ELF-1 (cell line): Measurements from ENCODE around the gene SH3RF2.
A peak's percentile ranks its signal among the peaks of the same experiment; 100 is the strongest.
"Not testable (repeated sequence)": the region's sequence is repeated elsewhere in the genome, so short reads cannot be mapped to it uniquely, and the experiment has no call there.

ENCODE experiments used
- DNase-seq: peaks from one replicate; pipeline ENCODE4 v3.0.0-alpha.2; 2016; ENCODE audit warnings: low read depth, low spot score

The SH3RF2 gene

GRCh38 chr5:146076455-146076854 lies 140.1 kb downstream of the SH3RF2 start:
- peak; percentile 17 for DNase-seq

DNA sequence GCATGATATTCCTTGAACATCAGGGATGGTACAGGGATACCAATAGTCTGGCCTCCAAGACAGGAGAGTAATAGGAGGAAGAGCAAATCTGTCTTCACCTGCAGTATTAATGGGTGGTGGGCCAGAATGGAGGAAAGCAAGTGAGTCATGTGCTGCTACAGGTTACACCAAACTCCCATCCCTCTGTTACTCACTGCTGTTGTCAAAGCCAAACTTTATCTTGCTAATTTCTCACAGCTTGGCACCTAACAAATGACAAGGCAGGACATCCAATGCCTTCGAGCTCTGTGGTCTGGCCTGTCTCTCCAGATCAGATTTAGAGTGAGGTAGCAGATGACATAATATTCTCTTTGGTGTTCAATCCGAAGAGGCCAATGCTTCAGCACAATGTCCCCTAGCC lies 142.2 kb downstream of the SH3RF2 start:
- DNase-seq: peak; percentile 34

- no peak for DNase-seq
These were observed 143.5 kb downstream of the SH3RF2 start for GRCh38 chr5:146079695-146080373.

GRCh38 chr5:146081556-146081955 lies 145.2 kb downstream of the SH3RF2 start:
- DNase-seq: no peak

GRCh38 chr5:146082798-146083197 lies 146.4 kb downstream of the SH3RF2 start:
- DNase-seq: no peak

DNA sequence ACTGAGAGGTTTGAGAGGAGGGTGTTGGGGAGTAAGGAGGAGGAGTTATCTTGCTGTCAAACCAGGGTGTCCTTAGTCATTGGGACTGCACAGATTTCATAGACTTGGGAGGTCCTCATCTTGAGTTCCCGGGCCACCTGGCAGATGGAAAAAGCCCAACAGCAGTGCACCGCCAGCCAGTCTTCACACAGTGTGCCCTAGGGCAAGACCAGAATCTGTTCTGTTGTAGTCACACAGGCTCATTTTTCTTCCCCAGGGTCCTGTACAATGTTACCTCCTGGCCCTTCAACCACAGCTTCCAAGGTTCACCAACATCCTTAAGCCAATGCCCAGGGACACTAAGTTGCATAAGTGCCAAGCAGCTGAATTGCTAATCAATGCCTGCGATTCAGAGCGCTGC lies 148.0 kb downstream of the SH3RF2 start:
- DNase-seq: no peak

GRCh38 chr5:146088098-146088497 lies 151.7 kb downstream of the SH3RF2 start:
- DNase-seq: no peak

- no peak for DNase-seq
These were observed 152.9 kb downstream of the SH3RF2 start for GRCh38 chr5:146089287-146089686.

GRCh38 chr5:146091881-146092280 lies 155.5 kb downstream of the SH3RF2 start:
- no peak for DNase-seq

- no peak for DNase-seq
These were observed 161.7 kb downstream of the SH3RF2 start for GRCh38 chr5:146098047-146098446.

GRCh38 chr5:146101646-146102045 lies 165.3 kb downstream of the SH3RF2 start:
- no peak for DNase-seq

DNA sequence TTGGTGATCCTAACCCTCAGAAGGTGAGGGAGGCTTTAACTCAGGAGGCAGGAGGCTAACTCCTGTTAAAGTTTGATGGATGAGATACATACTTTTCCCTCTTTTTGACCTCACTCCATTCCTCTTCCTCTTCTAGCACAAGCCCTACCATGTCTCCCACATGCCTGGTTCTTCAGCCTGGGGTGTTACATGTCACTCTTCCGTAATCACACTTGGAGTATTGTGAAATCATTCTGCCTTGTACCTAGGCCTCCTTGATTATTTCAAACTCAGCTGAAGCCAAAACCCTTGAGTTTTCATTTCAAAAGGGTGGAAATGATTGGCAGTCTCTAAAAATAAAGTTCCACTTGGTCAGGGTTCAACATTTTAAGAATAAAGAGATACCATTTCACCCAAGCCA lies 167.2 kb downstream of the SH3RF2 start:
- no peak for DNase-seq

GRCh38 chr5:146105477-146105876 lies 169.1 kb downstream of the SH3RF2 start, which contains the start of gene PLAC8L1:
Gene PLAC8L1 (minus strand): TSS chr5:146105577. CDS start chr5:146104311, 1,266 bp downstream.
- no peak for DNase-seq

DNA sequence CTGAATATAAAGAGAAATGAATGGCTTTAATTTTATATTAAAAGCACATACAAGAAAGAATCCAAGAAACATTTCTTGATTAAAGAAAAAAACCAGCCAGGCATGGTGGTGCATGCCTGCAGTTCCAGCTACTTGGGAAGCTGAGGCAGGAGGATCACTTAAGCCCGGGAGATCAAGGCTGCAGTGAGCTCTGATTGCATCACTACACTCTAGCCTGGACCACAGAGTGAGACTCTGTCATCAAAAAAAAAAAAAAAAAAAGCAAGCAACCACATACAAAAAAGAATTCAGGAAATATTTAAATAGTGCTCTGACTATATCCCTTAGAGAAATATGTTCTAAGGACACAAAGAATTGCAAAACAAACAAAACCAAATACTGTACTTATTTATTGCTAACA lies 171.5 kb downstream of the SH3RF2 start:
- DNase-seq: no peak

DNA sequence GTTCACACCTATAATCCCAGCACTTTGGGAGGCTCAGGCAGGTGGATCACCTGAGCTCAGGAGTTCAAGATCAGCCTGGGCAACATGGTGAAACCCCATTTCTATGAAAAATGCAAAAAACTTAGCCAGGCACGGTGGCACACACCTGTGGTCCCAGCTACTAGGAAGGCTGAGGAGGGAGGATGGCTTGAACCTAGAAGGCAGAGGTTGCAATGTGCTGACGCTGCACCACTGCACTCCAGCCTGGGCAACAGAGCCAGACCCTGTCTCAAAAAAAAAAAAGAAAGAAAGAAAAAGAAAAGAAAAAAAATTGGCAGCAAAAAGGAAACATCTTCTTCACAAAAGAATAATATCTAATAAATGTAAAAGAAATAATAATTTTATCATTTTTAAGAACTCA lies 172.5 kb downstream of the SH3RF2 start:
- not testable (repeated sequence) for DNase-seq

DNA sequence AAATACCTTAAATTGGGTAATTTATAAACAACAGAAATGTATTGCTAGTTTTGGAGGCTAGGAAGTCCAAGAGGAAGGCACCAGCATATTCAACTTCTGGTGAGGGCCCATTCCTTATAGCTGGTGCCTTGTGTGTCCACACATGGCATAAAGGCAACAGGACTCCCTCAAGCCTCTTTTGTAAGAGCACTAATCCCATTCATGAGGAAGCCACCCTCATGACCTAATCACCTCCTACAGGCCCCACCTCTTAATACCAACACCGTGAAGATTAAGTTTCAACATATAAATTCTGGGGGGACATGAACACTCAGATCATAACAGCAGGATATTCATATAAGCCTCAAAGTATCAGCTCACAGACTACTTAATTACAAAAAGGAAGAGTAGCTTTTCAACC lies 173.0 kb downstream of the SH3RF2 start:
- DNase-seq: no peak

- DNase-seq: no peak
These were observed 175.0 kb downstream of the SH3RF2 start for GRCh38 chr5:146111409-146111808.

DNA sequence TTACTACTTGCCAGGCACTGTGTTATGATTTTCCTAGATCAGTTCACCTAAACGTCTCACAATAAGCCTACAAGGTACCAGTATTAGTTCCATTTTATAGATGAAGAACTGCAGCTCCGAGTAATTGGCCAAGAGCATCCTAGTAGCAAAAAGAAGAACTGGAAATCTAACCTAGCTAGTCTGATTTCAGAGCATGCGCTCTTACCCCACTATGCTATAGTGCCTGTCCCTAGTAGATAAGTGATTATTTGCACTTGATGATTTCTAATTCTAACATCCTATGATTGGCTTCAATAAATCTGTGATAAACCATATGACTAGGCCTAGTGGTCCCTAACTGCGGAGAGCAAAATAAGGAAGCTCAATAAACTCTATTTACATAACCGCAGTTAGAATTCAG lies 176.1 kb downstream of the SH3RF2 start:
- DNase-seq: no peak
